OCI-LY3 (cell line): Measurements from ENCODE around the gene SPATA31E1.
"Not testable (repeated sequence)": the region's sequence is repeated elsewhere in the genome, so short reads cannot be mapped to it uniquely, and the experiment has no call there.

Experiments
- EZH2phosphoT487 ChIP-seq: fragments of 200-600 bp; shearing (Covaris generic); IDR thresholded peaks from 2 replicates; pipeline ENCODE4 v1.6.1; 2018; ENCODE audit warnings: antibody characterized with exemption, mixed run types, low read depth
- TF ChIP-seq, protein P1 (sequence below): fragments of 200-600, 300-600 bp; sonication (generic); IDR thresholded peaks from 2 replicates; pipeline ENCODE4 v1.5.1; 2014; ENCODE audit warnings: antibody characterized with exemption, low read length, low read depth

DNA sequence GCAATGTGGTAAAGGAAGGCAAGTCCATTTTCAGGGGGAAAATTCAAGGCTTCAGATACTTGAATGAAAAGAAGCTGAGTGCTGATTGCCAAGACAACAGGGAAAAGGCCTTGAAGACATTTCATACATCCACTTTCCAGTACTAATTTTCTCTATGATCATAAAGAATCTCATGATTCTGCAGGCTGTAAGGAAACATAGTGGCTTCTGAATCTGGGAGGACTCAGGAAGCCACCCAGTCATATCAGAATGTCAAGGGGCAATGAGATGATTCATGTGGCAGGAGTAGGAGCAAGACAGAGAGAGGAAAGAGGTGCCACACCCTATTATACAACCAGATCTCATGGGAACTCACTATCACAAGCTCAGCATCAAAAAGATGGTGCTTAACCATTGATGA, 46.5 kb downstream of the SPATA31E1 start:
- TF ChIP-seq, protein P1, sequence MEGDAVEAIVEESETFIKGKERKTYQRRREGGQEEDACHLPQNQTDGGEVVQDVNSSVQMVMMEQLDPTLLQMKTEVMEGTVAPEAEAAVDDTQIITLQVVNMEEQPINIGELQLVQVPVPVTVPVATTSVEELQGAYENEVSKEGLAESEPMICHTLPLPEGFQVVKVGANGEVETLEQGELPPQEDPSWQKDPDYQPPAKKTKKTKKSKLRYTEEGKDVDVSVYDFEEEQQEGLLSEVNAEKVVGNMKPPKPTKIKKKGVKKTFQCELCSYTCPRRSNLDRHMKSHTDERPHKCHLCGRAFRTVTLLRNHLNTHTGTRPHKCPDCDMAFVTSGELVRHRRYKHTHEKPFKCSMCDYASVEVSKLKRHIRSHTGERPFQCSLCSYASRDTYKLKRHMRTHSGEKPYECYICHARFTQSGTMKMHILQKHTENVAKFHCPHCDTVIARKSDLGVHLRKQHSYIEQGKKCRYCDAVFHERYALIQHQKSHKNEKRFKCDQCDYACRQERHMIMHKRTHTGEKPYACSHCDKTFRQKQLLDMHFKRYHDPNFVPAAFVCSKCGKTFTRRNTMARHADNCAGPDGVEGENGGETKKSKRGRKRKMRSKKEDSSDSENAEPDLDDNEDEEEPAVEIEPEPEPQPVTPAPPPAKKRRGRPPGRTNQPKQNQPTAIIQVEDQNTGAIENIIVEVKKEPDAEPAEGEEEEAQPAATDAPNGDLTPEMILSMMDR = not testable (repeated sequence)
- not testable (repeated sequence) for TF ChIP-seq EZH2phosphoT487
